Smooth muscle cell (in vitro differentiated cells): Measurements from ENCODE around the gene TSPOAP1. TPM values are rescaled to one million over a fixed set of nuclear protein-coding genes. Genes with fewer than 3 reads are reported as not detected.
"Not testable (repeated sequence)": the region's sequence is repeated elsewhere in the genome, so short reads cannot be mapped to it uniquely, and the experiment has no call there.

Source experiments
- DNase-seq: peaks from one replicate; lab custom pipeline; 2025; ENCODE audit not compliant: unreplicated experiment; lab: John Stamatoyannopoulos, UW
- H2AFZ ChIP-seq: fragments of 200-600 bp; sonication (generic); 2 replicates; pipeline ENCODE4 v1.6.0; 2016; ENCODE audit warnings: antibody characterized with exemption, low read depth, mild to moderate bottlenecking
- H3F3A ChIP-seq: fragments of 200-600 bp; sonication (generic); 2 replicates; pipeline ENCODE4 v1.6.0; 2017; ENCODE audit warnings: antibody characterized with exemption, low read depth
- H3K27ac ChIP-seq: fragments of 200-600 bp; sonication (generic); 2 replicates; pipeline ENCODE4 v1.5.1; 2016; ENCODE audit warnings: low read depth, mild to moderate bottlenecking
- H3K27me3 ChIP-seq: fragments of 200-600 bp; sonication (generic); 2 replicates; pipeline ENCODE4 v1.6.1; 2016; ENCODE audit warnings: low read depth, mild to moderate bottlenecking
- H3K36me3 ChIP-seq: fragments of 200-600 bp; sonication (generic); 2 replicates; pipeline ENCODE4 v1.5.1; 2016; ENCODE audit warnings: low read depth
- H3K4me1 ChIP-seq: fragments of 200-600 bp; sonication (generic); 2 replicates; pipeline ENCODE4 v1.5.1; 2016; ENCODE audit warnings: low read depth
- H3K4me2 ChIP-seq: fragments of 200-600 bp; sonication (generic); 2 replicates; pipeline ENCODE4 v1.6.0; 2016; ENCODE audit warnings: mild to moderate bottlenecking
- H3K4me3 ChIP-seq: fragments of 200-600 bp; sonication (generic); 2 replicates; pipeline ENCODE4 v1.5.1; 2016; ENCODE audit warnings: mild to moderate bottlenecking
- H3K79me2 ChIP-seq: fragments of 200-600 bp; sonication (generic); 2 replicates; pipeline ENCODE4 v1.6.0; 2016; ENCODE audit warnings: low read depth, mild to moderate bottlenecking
- H3K9ac ChIP-seq: fragments of 200-600 bp; sonication (generic); 2 replicates; pipeline ENCODE4 v1.6.0; 2016; ENCODE audit warnings: low read depth
- H3K9me3 ChIP-seq: fragments of 200-600 bp; sonication (generic); replicated peaks from 2 replicates; pipeline ENCODE4 v1.5.1; 2016; ENCODE audit warnings: low read depth
- H4K20me1 ChIP-seq: fragments of 200-600 bp; sonication (generic); 2 replicates; pipeline ENCODE4 v1.6.0; 2016; ENCODE audit warnings: low read depth
- CTCF ChIP-seq: fragments of 200-600 bp; sonication (generic); IDR thresholded peaks from 2 replicates; pipeline ENCODE4 v1.5.1; 2017; ENCODE audit warnings: borderline replicate concordance, mild to moderate bottlenecking, antibody characterized with exemption; ENCODE audit not compliant: insufficient read depth, poor library complexity, severe bottlenecking
- WGBS: methylation state at CpG from one replicate; pipeline ENCODE4 v1.1.7; 2016; ENCODE audit warnings: low lambda C conversion rate; 5-methylcytosine and 5-hydroxymethylcytosine counted together
- polyA plus RNA-seq: library from polyadenylated mRNA; unstranded; fragments of >200 nt; fragmentation: Nextera tagmentation; extraction: Ambion mirVana; gene quantifications from 2 replicates; pipeline ENCODE4 v1.2.1, GENCODE V29; 2016
- total RNA-seq: library from RNA; depleted of rRNA; stranded (reverse); fragments of >200 nt; gene quantifications from 2 replicates; pipeline ENCODE4 v1.2.3, GENCODE V29; 2014

TSPOAP1 gene
- total and polyA plus RNA-seq, 2 experiments from 2014 or later = 7.0 to 11.7 TPM

GRCh38 chr17:58341861-58342475, 13.4 kb upstream of the TSPOAP1 start:
- DNase-seq = no peak
- Histone ChIP-seq H3K36me3 (peaks cover 5% of the 10 kb centered on the region), H3K4me1 (peaks cover 17% of the 10 kb centered on the region), H3K27me3 (no peaks in the 10 kb centered on the region), H3K79me2 (no peaks in the 10 kb centered on the region), H4K20me1 (no peaks in the 10 kb centered on the region), H3K4me3 (no peak overlapping the region), H3F3A (peaks cover 25% of the 10 kb centered on the region), H3K27ac (no peak overlapping the region), H3K4me2 (no peak overlapping the region), H3K9ac (no peak overlapping the region), H3K9me3 (no peaks in the 10 kb centered on the region), H2AFZ (no peak overlapping the region)
- TF ChIP-seq CTCF = no peak
- 94% methylated on average over 4 of the region's 4 CpGs for WGBS

- 98% methylated on average over 11 of the region's 11 CpGs for WGBS
These were observed 12.7 kb upstream of the TSPOAP1 start for GRCh38 chr17:58341136-58341860.

GRCh38 chr17:58340405-58340876, 11.8 kb upstream of the TSPOAP1 start:
- H2AFZ ChIP-seq = no peak overlapping the region
- no peaks in the 10 kb centered on the region for H3K79me2 ChIP-seq
- no peak overlapping the region for H3K4me3 ChIP-seq
- H3K36me3 ChIP-seq = no peaks in the 10 kb centered on the region
- no peak overlapping the region for H3K9ac ChIP-seq
- peak overlapping the region; percentile 85 for H3K27ac ChIP-seq
- H3F3A ChIP-seq = peaks cover 23% of the 10 kb centered on the region
- DNase-seq = no peak
- H3K4me1 ChIP-seq = peaks cover 17% of the 10 kb centered on the region
- no peak overlapping the region for H3K4me2 ChIP-seq
- 94% methylated on average over 5 of the region's 5 CpGs for WGBS
- no peaks in the 10 kb centered on the region for H4K20me1 ChIP-seq
- TF ChIP-seq CTCF = no peak
- no peaks in the 10 kb centered on the region for H3K27me3 ChIP-seq
- H3K9me3 ChIP-seq = no peaks in the 10 kb centered on the region

More at GRCh38 chr17:58341136-58341860, 12.7 kb upstream of the TSPOAP1 start:
- H3K36me3 ChIP-seq, H3K27me3 ChIP-seq, H2AFZ ChIP-seq, H4K20me1 ChIP-seq, H3K79me2 ChIP-seq, H3K27ac ChIP-seq, H3K4me2 ChIP-seq, H3K4me3 ChIP-seq, DNase-seq, H3K9me3 ChIP-seq, H3K9ac ChIP-seq: not testable (repeated sequence)
- Histone ChIP-seq H3K4me1 (peaks cover 17% of the 10 kb centered on the region), H3F3A (peaks cover 25% of the 10 kb centered on the region)

GRCh38 chr17:58339755-58340404, 11.3 kb upstream of the TSPOAP1 start:
- Histone ChIP-seq H3K27ac (peak overlapping the region; percentile 85), H3K9ac (no peak overlapping the region), H2AFZ (no peak overlapping the region), H3K4me3 (no peak overlapping the region), H3K27me3 (no peaks in the 10 kb centered on the region), H4K20me1 (no peaks in the 10 kb centered on the region), H3K36me3 (no peaks in the 10 kb centered on the region), H3K4me1 (peaks cover 17% of the 10 kb centered on the region), H3K9me3 (no peaks in the 10 kb centered on the region), H3K79me2 (no peaks in the 10 kb centered on the region), H3F3A (peaks cover 17% of the 10 kb centered on the region), H3K4me2 (peak overlapping the region; percentile 73)
- WGBS = 97% methylated on average over 6 of the region's 6 CpGs
- TF ChIP-seq CTCF = no peak
- DNase-seq = no peak
